SK-N-MC (cell line): ENCODE measurements around the gene NRK.

ENCODE experiments used
- EZH2 ChIP-seq: fragments of 200-600 bp; sonication (generic); IDR thresholded peaks from one replicate; pipeline ENCODE4 v1.6.1; 2017; ENCODE audit warnings: antibody characterized with exemption
- FOXP2 ChIP-seq: optimal IDR thresholded peaks from 2 replicates; pipeline ENCODE3; 2011; ENCODE audit warnings: mild to moderate bottlenecking, moderate library complexity; ENCODE audit not compliant: insufficient read depth; ENCODE audit errors: extremely low read length, control extremely low read depth
- POLR2AphosphoS5 ChIP-seq: IDR thresholded peaks from 2 replicates; pipeline ENCODE4 v1.6.1; 2012; ENCODE audit warnings: mild to moderate bottlenecking, low read depth, low read length, borderline replicate concordance

DNA sequence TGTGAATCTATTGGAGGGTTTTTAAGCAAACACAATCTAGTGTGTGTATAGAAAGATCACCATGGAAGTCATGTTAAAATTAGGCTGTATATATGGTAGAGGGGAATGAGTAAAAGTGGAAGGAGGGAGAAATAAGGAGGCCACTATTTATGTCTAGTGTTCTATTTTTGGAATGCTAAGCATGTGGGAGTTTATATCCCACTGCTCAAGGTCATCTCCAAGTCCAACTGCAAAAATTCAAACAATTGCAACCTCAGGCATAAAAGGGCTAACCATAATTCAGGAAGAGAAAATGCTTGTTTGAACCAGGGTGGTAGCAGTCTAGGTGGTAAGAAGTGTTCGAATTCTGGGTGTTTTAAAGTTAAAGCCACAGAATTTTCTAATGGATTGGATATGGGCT lies 177.0 kb downstream of the NRK start:
- no peak for TF ChIP-seq POLR2AphosphoS5
- TF ChIP-seq EZH2, result no peak
- no peak for TF ChIP-seq FOXP2
